Neuronal stem cell (in vitro differentiated cells): ENCODE data around the gene VPS26B.

Source experiments
- DNase-seq: peaks from one replicate; pipeline ENCODE4 v3.0.0-alpha.2; 2013; ENCODE audit warnings: low spot score
- H2AFZ ChIP-seq: one replicate; pipeline ENCODE4 v1.6.1; 2013; ENCODE audit warnings: mild to moderate bottlenecking, low read length, inconsistent platforms
- H2AK5ac ChIP-seq: 2 replicates; pipeline ENCODE4 v1.6.1; 2013; ENCODE audit warnings: low read depth, mild to moderate bottlenecking, inconsistent platforms, low read length, moderate library complexity, mixed read lengths
- H2BK120ac ChIP-seq: 2 replicates; pipeline ENCODE4 v1.6.1; 2013; ENCODE audit warnings: low read depth, mild to moderate bottlenecking, inconsistent platforms, low read length, moderate library complexity, mixed read lengths
- H2BK12ac ChIP-seq: one replicate; pipeline ENCODE4 v1.6.1; 2013; ENCODE audit warnings: low read length, inconsistent platforms
- H2BK15ac ChIP-seq: 2 replicates; pipeline ENCODE4 v1.6.1; 2013; ENCODE audit warnings: mild to moderate bottlenecking, low read length, inconsistent platforms, mixed read lengths
- H2BK5ac ChIP-seq: one replicate; pipeline ENCODE4 v1.6.1; 2013; ENCODE audit warnings: inconsistent platforms, mild to moderate bottlenecking, low read length, moderate library complexity
- H3K14ac ChIP-seq: one replicate; pipeline ENCODE4 v1.6.1; 2013; ENCODE audit warnings: low read length, inconsistent platforms
- H3K18ac ChIP-seq: 2 replicates; pipeline ENCODE4 v1.6.1; 2013; ENCODE audit warnings: low read length, inconsistent platforms
- H3K23ac ChIP-seq: 2 replicates; pipeline ENCODE4 v1.6.1; 2013; ENCODE audit warnings: low read depth, mild to moderate bottlenecking, mixed read lengths, low read length, inconsistent platforms; ENCODE audit not compliant: poor library complexity
- H3K27ac ChIP-seq: replicated peaks from 3 replicates; pipeline ENCODE4 v1.5.1; 2013; ENCODE audit warnings: low read length, inconsistent platforms
- H3K27me3 ChIP-seq, 3 experiments: 2 replicates each; pipeline ENCODE4 v1.6.1; 2013; ENCODE audit warnings: low read length in 3 of 3, mild to moderate bottlenecking in 2 of 3, inconsistent platforms in 1 of 3, low read depth in 1 of 3, mixed read lengths in 1 of 3, moderate library complexity in 1 of 3; ENCODE audit not compliant: control insufficient read depth in 3 of 3, insufficient read depth in 3 of 3
- H3K36me3 ChIP-seq, 2 donors: replicated peaks in 1 of 2; 2 replicates each; pipeline ENCODE4 v1.6.1; 2013; ENCODE audit warnings: low read length in 2 of 2; ENCODE audit not compliant: control insufficient read depth in 2 of 2, insufficient read depth in 2 of 2
- H3K4ac ChIP-seq: 2 replicates; pipeline ENCODE4 v1.6.1; 2013; ENCODE audit warnings: inconsistent platforms, mild to moderate bottlenecking, low read length, moderate library complexity
- H3K4me1 ChIP-seq, 2 donors: 1 replicate in 1 of 2; 2 replicates in 1 of 2; pipeline ENCODE4 v1.6.1; 2013; ENCODE audit warnings: low read length in 2 of 2, low read depth in 1 of 2; ENCODE audit not compliant: control insufficient read depth in 2 of 2, insufficient read depth in 1 of 2
- H3K4me2 ChIP-seq: one replicate; pipeline ENCODE4 v1.6.1; 2013; ENCODE audit warnings: mild to moderate bottlenecking, low read length, inconsistent platforms; ENCODE audit not compliant: insufficient read depth, poor library complexity, severe bottlenecking
- H3K4me3 ChIP-seq, 2 donors: 2 replicates each; pipeline ENCODE4 v1.5.1; 2013; ENCODE audit warnings: low read length in 2 of 2, mild to moderate bottlenecking in 2 of 2, inconsistent platforms in 1 of 2, moderate library complexity in 1 of 2
- H3K79me1 ChIP-seq: one replicate; pipeline ENCODE4 v1.6.1; 2013; ENCODE audit warnings: low read depth, mild to moderate bottlenecking, inconsistent platforms, low read length, moderate library complexity
- H3K9ac ChIP-seq: one replicate; pipeline ENCODE4 v1.6.1; 2013; ENCODE audit warnings: mild to moderate bottlenecking, low read depth, low read length, inconsistent platforms; ENCODE audit not compliant: poor library complexity
- H3K9me3 ChIP-seq, 2 donors: replicated peaks in 1 of 2; 2 replicates each; pipeline versions ENCODE3 to v1.6.1; 2013; ENCODE audit warnings: low read length in 2 of 2, mild to moderate bottlenecking in 2 of 2, inconsistent platforms in 1 of 2, low read depth in 1 of 2, mixed read lengths in 1 of 2, moderate library complexity in 1 of 2; ENCODE audit not compliant: control insufficient read depth in 2 of 2, insufficient read depth in 1 of 2
- H4K8ac ChIP-seq: one replicate; pipeline ENCODE4 v1.6.1; 2013; ENCODE audit warnings: low read depth, mild to moderate bottlenecking, inconsistent platforms, low read length, moderate library complexity
- H4K91ac ChIP-seq: one replicate; pipeline ENCODE4 v1.6.1; 2013; ENCODE audit warnings: low read length, low read depth, mild to moderate bottlenecking, inconsistent platforms; ENCODE audit not compliant: poor library complexity
- WGBS, 2 donors: extraction: QIAGEN DNeasy Blood & Tissue Kit; methylation state at CpG; one replicate each; pipeline ENCODE4 v1.1.7; 2013; ENCODE audit warnings: missing lambda C conversion rate in 2 of 2, mixed read lengths in 1 of 2; ENCODE audit not compliant: insufficient read length in 2 of 2, insufficient replicate concordance in 1 of 2; ENCODE audit errors: extremely low coverage in 2 of 2; 5-methylcytosine and 5-hydroxymethylcytosine counted together

VPS26B gene

DNA sequence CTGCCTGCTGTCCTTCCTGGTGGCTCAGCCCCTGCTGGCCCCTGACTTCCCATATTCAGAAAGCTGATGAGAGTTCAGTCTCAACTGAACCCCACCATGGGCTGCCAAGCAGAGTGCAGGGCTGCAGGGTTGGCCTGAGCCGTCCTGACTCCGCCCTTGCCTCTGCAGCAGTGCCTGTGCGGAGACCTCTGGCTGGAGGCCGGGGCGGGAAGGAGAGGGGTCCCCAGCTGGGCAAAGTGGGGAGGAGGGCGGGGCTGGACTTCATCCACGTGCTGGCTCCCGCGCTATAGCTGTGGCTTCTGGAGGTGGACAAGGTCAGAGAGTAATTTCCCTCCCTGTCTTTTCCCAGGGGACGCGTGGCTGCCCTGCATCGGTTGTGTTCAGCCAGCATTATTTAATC is 65.3 kb downstream of the VPS26B start:
- Histone ChIP-seq H4K91ac (no peak overlapping the region), H3K4me1 (no peaks in the 10 kb centered on the region), H3K27me3 (peaks cover 0 to 35% (median 0%) of the 10 kb centered on the region in 3 experiments), H3K14ac (no peak overlapping the region), H3K4me3 (no peak overlapping the region), H3K79me1 (no peaks in the 10 kb centered on the region), H2BK5ac (no peak overlapping the region), H2BK15ac (no peak overlapping the region), H2AFZ (peak overlapping the region; percentile 60), H2BK120ac (no peak overlapping the region), H3K9me3 (no peaks in the 10 kb centered on the region), H3K4ac (no peak overlapping the region), H3K36me3 (no peaks in the 10 kb centered on the region), H4K8ac (no peak overlapping the region), H2BK12ac (no peak overlapping the region), H3K18ac (peak overlapping the region; percentile 48), H3K27ac (no peak overlapping the region), H3K9ac (no peak overlapping the region), H2AK5ac (no peak overlapping the region), H3K23ac (no peak overlapping the region), H3K4me2 (no peak overlapping the region)
- WGBS, 2 donors, result no CpG with 5 or more reads among the region's 12 CpGs
- DNase-seq, result no peak

DNA sequence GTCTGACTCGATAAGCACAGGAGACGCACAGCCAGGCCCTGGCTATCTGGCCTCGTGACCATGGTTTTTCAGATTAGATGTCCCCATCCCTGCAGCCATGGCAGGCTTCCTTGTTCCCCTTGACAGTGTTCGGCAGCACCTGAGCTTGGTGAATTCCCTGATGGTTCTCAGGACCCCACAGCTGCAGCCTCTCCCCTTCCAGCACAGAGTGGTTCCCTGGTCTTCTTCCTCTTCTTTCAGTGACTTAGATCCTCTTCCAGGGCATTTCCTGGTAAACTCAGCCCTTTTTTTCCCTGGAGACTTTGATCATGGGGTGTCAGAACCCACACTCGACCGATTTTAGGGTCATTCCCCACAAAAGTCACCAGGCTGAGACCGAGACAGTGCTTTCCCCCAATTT is 66.2 kb downstream of the VPS26B start:
- Histone ChIP-seq H2AK5ac (no peak overlapping the region), H3K27me3 (peaks cover 0 to 36% (median 0%) of the 10 kb centered on the region in 3 experiments), H3K18ac (no peak overlapping the region), H2BK5ac (no peak overlapping the region), H3K79me1 (no peaks in the 10 kb centered on the region), H3K4me3 (no peak overlapping the region), H3K27ac (no peak overlapping the region), H2AFZ (no peak overlapping the region), H3K9ac (no peak overlapping the region), H3K4me2 (no peak overlapping the region), H3K23ac (no peak overlapping the region), H3K36me3 (no peaks in the 10 kb centered on the region), H4K91ac (no peak overlapping the region), H2BK120ac (no peak overlapping the region), H3K14ac (no peak overlapping the region), H4K8ac (no peak overlapping the region), H3K4ac (no peak overlapping the region), H2BK15ac (no peak overlapping the region), H3K9me3 (no peaks in the 10 kb centered on the region), H3K4me1 (no peaks in the 10 kb centered on the region), H2BK12ac (no peak overlapping the region)
- no CpG with 5 or more reads among the region's 7 CpGs for WGBS, 2 donors
- no peak for DNase-seq

DNA sequence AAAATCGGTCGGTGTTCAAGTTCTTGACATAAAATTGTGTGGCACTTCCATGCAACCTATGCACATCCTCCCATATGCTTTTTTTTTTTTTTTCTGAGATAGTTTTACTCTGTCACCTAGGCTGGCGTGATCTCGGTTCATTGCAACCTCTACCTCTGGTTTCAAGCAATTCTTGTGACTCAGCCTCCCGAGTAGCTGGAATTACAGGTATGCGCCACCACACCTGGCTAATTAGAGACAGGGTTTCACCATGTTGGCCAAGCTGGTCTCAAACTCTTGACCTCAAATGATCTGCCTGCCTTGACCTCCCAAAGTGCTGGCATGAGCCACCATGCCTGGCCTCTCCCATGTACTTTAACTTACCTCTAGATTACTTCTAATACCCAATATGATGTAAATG is 66.7 kb downstream of the VPS26B start:
- no peak overlapping the region for H3K4me2 ChIP-seq
- H4K91ac ChIP-seq, result no peak overlapping the region
- H3K9ac ChIP-seq, result no peak overlapping the region
- no peak overlapping the region for H2BK5ac ChIP-seq
- H2BK12ac ChIP-seq, result no peak overlapping the region
- no peak overlapping the region for H2AFZ ChIP-seq
- H3K9me3 ChIP-seq, result no peaks in the 10 kb centered on the region
- H3K23ac ChIP-seq, result no peak overlapping the region
- no peak for DNase-seq
- H3K27me3 ChIP-seq, result peaks cover 0 to 36% (median 0%) of the 10 kb centered on the region in 3 experiments
- H3K14ac ChIP-seq, result no peak overlapping the region
- H3K4ac ChIP-seq, result no peak overlapping the region
- no peaks in the 10 kb centered on the region for H3K79me1 ChIP-seq
- no peak overlapping the region for H2BK15ac ChIP-seq
- WGBS, 2 donors, result no CpG with 5 or more reads among the region's 6 CpGs
- H2BK120ac ChIP-seq, result no peak overlapping the region
- no peaks in the 10 kb centered on the region for H3K4me1 ChIP-seq
- no peak overlapping the region for H3K27ac ChIP-seq
- H3K36me3 ChIP-seq, result no peaks in the 10 kb centered on the region
- H4K8ac ChIP-seq, result no peak overlapping the region
- no peak overlapping the region for H3K4me3 ChIP-seq
- no peak overlapping the region for H3K18ac ChIP-seq
- no peak overlapping the region for H2AK5ac ChIP-seq

DNA sequence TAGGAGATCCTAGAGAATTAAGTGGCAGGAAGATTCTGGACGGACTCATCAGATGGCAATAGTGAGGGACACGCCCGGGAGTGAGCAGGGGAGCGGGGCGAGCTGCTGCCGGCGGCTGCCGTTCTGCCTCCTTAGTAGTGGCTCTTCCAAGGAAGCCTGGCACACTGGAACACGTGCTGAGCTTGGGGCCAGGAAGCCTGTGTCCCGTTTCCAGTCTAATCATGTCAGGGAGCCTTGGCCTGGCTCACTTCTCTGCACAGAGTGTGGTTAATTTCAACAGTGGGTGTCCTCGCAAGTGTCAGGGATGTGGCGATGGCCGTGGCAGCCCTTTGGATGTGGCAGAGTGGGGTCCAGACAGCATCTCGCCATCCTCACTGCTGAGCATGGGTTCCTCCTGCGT is 68.2 kb downstream of the VPS26B start:
- peak overlapping the region; percentile 70 for H3K9ac ChIP-seq
- no peak overlapping the region for H4K91ac ChIP-seq
- H3K27ac ChIP-seq, result no peak overlapping the region
- H4K8ac ChIP-seq, result no peak overlapping the region
- H2BK5ac ChIP-seq, result no peak overlapping the region
- H3K4me3 ChIP-seq, result no peak overlapping the region
- peaks cover 0 to 36% (median 0%) of the 10 kb centered on the region in 3 experiments for H3K27me3 ChIP-seq
- H2BK120ac ChIP-seq, result no peak overlapping the region
- no peak overlapping the region for H3K14ac ChIP-seq
- no peaks in the 10 kb centered on the region for H3K4me1 ChIP-seq
- H2BK12ac ChIP-seq, result no peak overlapping the region
- H2AK5ac ChIP-seq, result peak overlapping the region; percentile 46
- H3K18ac ChIP-seq, result peak overlapping the region; percentile 28
- no peak overlapping the region for H3K4me2 ChIP-seq
- H2BK15ac ChIP-seq, result no peak overlapping the region
- no peaks in the 10 kb centered on the region for H3K36me3 ChIP-seq
- no peak overlapping the region for H2AFZ ChIP-seq
- no peak for DNase-seq
- peak overlapping the region; percentile 65 for H3K23ac ChIP-seq
- WGBS, 2 donors, result no CpG with 5 or more reads among the region's 15 CpGs
- no peak overlapping the region for H3K4ac ChIP-seq
- no peaks in the 10 kb centered on the region for H3K9me3 ChIP-seq
- H3K79me1 ChIP-seq, result no peaks in the 10 kb centered on the region
